GM12864 (cell line): Measurements from ENCODE around the gene LRRC39.

Experiments
- DNase-seq: peaks from one replicate; pipeline ENCODE4 v3.0.0-alpha.2; 2011; ENCODE audit warnings: low read depth
- H3K4me3 ChIP-seq: 2 replicates; pipeline ENCODE4 v1.5.1; 2011; ENCODE audit warnings: mild to moderate bottlenecking, low read depth, low read length, control low read depth
- CTCF ChIP-seq: IDR thresholded peaks from 2 replicates; pipeline ENCODE4 v1.5.1; 2011; ENCODE audit warnings: low read depth, mild to moderate bottlenecking, moderate library complexity, low read length, control low read depth, inconsistent platforms; ENCODE audit errors: missing control alignments

LRRC39 gene

GRCh38 chr1:100151679-100152078 lies 26.4 kb downstream of the LRRC39 start:
- TF ChIP-seq CTCF = no peak
- no peak for DNase-seq
- H3K4me3 ChIP-seq = no peak overlapping the region

GRCh38 chr1:100147875-100148274 lies 30.2 kb downstream of the LRRC39 start:
- DNase-seq = no peak
- H3K4me3 ChIP-seq = no peak overlapping the region

GRCh38 chr1:100146958-100147357 lies 31.1 kb downstream of the LRRC39 start:
- H3K4me3 ChIP-seq = no peak overlapping the region
- no peak for DNase-seq
- no peak for TF ChIP-seq CTCF

More at GRCh38 chr1:100147875-100148274, 30.2 kb downstream of the LRRC39 start:
- TF ChIP-seq CTCF = no peak

GRCh38 chr1:100145116-100145515 lies 32.9 kb downstream of the LRRC39 start:
- H3K4me3 ChIP-seq = no peak overlapping the region
- DNase-seq = no peak
- no peak for TF ChIP-seq CTCF

GRCh38 chr1:100142343-100142742 lies 35.7 kb downstream of the LRRC39 start:
- DNase-seq = no peak
- no peak overlapping the region for H3K4me3 ChIP-seq
- TF ChIP-seq CTCF = no peak

- no peak for TF ChIP-seq CTCF
- no peak overlapping the region for H3K4me3 ChIP-seq
- DNase-seq = no peak
Observed at GRCh38 chr1:100141192-100141591, 36.9 kb downstream of the LRRC39 start.

- H3K4me3 ChIP-seq = no peak overlapping the region
- DNase-seq = no peak
- TF ChIP-seq CTCF = no peak
Observed at GRCh38 chr1:100137602-100138001, 40.5 kb downstream of the LRRC39 start.
